ENCODE results near the gene BRINP3.
"Not testable (repeated sequence)": the region's sequence is repeated elsewhere in the genome, so short reads cannot be mapped to it uniquely, and the experiment has no call there.

Gene BRINP3

DNA sequence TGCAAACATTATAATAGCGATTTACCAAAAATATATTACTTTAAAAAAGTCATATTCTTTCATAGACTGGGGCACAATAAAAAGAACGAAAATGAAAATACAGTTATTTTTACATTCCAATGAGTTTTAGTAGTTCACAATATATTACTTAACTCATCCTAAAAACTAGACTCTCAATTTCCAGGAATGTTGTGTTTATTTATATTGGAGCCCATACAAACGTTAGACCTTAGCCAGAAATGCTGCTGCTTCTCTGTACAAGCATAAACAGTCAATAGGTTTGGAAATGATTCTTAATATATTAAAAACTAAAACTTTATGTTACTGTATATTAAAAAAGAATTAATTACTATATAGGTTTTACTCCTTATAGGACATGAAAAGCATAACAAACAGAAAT is 302.3 kb downstream of the BRINP3 start:
- DNase-seq = no peak

DNA sequence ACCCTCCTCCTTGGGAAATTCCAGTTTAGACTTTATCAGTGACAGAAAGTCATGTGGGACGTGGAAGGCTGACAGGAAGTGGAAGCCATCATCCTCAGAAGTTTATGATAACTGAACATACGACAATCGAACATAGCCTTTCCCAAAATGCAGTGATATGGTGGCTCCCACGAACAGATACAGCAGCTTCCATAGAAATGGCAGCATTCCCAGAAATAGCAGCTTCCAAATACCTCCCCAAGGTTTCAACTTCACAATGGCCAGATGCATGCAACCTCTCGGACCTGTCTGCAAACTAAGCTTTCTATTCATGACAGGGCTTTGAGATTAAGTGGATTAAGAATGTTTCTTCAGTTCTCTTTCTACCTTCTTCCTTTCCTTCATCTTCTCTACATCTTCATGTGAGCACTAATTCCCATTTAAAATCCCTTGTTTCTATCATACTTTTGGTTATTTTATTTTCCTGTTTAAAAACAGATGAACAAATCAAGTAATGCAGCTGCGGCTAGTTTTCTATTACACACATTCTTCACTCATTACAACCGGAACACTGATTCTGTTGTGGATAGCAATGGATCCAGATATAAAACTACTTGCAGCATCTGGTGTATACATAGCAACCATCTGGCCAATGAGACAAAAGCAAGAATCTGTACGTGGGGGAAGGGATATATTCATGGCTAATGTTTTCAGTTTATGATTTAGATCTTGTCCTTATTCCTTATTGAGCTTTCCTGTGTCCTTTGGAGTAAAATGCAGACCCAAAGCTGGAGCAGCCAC is 304.8 kb downstream of the BRINP3 start:
- no peak for DNase-seq

GRCh38 chr1:190170321-190170720 is 307.3 kb downstream of the BRINP3 start:
- DNase-seq = no peak

DNA sequence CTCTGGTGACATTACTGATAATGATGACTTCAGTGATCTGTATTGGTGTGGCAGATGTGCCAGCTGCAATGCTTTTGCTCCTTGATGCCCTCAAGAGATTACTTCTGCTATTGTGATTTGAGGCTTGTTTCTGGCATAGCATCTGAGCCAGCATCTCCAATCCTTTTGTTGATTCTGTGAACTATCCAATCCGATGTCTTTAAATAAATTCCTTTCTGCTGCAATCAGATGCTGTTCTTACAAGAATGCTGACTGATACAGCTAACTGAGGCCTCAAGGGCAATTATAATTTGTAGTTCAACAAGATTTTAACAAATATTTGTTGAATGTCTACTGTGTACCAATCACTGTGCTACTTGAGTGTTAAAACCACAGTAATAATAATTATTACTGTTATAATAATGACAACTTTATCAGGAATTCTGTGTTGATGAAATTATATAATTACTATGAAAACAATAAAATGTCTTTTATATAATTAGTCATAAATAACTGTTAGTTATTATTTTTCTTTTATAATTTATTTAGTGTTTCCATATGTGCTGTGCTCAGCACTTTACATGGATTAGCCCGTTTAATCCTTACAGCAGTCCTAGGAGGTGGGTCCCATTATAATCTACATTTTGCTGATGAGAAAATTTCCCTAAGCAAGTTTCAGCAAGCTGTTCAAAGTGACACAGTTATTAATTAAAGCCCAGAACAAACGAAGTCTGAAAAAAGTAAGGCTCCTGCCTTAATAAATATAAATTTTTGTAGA is 308.2 kb downstream of the BRINP3 start:
- DNase-seq = no peak

DNA sequence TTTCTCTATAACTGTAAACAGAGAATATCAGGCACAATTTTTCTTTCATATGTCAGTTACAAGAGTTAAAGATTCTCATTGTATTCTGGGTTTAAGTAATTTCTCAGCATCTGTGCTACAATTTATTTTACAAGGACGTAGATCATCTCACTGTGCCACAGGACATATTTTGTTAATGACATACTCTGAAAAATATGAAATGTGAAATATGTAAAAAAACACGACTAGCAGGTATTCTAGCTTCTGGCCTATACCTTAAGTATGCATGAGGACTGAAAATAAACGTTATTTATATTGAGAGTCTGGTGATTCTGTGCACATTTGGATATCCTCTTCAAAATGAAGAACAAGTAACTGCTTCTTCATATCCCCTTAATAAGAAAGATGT is 308.8 kb downstream of the BRINP3 start:
- DNase-seq = no peak

DNA sequence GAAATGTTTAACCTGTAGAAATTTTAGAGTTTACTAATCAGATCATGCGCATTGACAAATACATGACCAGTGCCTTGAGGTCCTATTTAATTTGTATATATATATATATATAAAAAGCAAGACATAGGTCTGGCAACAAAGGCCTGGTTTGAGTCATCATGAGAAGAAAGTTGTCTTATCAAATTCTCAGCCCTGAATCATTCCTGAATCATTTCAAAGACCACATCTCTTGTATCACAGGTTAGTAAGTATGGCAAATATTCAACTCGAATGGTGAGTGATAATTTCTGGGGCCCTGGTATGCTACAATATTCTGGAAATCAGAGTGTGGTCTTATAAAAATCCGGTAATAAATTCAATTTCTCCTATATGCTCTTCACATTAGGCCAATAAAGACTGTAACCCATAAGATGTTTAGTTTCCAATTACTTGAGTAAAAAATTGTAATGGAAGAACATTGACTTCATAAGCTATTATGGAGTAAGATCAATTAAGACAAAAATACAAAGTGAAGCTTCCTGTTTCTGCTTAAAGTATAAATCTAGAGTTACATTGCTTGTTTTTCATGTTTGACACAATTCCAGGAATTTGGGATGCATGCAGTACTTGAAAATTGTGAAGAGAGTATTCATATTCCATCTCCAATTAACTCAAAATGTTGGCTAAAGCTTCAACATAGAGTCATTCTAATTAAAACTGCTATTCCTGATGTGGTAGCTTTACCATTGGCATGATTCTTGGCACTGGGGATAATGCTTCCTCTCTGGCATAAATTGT is 309.4 kb downstream of the BRINP3 start:
- DNase-seq = no peak

DNA sequence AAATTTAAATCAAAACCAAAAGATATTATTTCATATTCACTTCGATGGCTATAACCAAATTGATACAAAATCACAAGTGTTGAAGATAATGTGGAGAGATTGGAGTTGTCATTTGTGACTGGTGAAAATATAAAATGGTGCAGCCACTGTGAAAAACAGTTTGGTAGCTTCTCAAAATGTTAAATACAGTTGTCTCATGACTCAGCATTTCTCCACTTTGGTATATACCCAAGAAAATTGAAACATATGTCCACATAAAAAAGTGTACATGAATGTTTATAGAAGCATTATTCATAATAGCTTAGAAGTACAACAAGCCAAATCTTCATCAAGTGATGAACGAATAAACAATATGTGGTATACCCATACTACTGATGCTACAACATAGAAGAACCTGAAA is 318.5 kb downstream of the BRINP3 start:
- DNase-seq = no peak

DNA sequence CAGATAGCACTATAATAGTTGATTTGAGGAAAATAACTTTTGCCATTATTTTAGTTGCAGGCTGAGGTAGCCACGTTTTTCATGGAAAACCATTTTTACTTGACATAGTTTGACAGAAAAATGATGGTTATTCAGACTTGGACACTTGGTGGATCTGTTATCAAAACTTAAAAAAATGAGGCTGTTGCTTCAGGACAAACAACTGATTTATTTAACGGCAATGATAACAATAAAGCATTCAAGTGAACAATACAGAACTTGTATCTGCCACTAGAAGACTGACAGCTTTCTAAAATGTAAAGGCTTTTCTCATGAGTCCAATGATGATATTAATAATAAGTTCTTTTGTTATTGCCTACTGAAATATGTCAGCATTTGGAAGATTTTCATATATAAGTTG is 322.9 kb downstream of the BRINP3 start:
- DNase-seq = no peak

DNA sequence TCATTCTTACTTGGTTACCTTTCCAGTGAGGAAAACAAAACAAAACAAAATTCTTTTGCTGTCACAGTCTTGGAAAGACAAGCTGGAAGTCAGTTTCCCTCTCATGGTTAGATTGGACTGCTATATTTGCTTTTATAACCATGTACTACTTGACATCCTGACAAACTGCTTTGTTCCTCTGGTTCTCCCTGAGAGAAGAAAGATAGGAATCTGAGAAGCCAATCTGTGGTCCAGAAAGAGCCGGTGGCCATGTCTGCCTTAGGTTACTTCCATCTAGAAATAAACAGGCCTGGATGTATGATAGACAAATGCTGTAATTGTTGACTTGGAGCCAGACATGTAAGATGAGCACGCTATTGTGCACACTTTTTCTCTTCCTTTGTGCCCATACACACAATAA is 330.0 kb downstream of the BRINP3 start:
- no peak for DNase-seq

- no peak for DNase-seq
Measured at GRCh38 chr1:190144650-190145049, 333.0 kb downstream of the BRINP3 start.

DNA sequence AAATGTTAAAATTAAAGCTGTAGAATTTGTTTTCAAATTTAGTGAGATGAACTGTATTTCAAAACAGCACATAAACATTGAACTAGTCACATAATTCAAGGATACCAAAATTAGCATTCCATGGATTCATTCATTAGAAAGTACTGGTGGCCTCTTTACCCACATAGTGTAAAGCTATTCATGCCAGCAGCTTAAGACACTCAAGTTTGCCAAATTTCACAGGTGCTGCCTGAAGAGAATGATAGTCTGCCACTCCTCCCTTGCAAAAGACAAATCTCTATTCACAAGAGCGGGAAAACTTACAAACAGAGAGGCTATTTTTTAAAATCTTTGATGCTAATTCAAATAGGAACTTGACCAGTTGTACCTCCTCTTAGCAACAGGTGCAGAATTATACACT is 337.0 kb downstream of the BRINP3 start:
- DNase-seq = no peak

DNA sequence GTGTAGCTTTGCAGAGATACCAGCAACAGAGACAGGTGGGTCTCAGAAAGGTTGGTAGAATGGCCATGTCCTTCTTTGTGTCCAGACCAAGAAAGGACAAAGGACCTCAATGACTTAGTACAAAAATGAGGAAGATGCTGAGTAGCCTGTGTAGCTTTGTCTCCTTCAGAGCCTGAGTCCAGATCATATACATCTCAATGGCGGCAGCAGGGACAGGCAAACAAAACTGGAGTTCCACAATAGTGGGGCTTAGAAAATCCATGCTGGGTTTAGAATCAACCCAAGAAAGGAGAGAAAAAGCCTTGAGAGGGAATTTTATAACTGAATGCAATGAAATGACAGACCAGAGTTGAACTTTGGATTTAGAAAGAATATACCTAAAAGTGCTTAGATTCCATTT is 339.0 kb downstream of the BRINP3 start:
- no peak for DNase-seq

DNA sequence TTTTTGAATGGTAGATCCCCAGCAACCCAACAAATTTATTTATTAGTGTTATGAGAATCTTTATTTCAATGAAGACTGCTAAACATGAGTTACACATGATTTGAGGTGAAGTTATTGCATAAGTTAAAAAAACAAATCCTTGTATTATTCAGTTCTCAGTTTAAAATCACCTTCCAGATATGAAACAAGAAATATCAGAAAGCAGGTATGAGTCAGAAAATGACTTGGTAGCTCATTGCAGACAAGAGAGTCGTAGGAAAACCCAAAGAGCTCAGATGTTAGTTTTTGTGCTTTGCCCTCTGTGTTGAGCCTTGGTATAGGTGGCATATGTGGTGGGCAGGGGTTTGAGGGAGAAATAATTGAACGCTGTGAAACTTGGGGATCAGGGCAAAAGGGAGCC is 339.4 kb downstream of the BRINP3 start:
- no peak for DNase-seq

- no peak for DNase-seq
Measured at GRCh38 chr1:190129366-190129765, 348.3 kb downstream of the BRINP3 start.

GRCh38 chr1:190126728-190127127 is 350.9 kb downstream of the BRINP3 start:
- DNase-seq = no peak

DNA sequence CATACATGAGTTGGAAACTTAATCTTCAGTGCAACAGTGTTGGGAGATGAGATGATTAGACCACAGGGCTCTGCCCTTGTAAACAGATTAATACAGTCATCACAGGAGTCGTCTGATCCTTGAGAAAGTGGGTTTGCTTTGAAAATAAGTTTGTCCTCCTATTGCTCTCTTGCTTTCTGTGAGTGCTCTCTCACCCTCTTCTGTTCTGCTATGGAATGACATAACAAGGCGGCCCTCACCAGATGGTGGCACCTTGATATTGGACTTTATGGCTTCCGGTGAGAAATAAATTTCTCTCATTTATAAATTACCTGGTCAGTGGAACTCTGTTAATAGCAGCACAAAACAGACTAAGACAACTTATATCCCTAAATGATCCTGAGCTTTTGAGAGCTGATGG is 353.6 kb downstream of the BRINP3 start:
- DNase-seq = no peak

- DNase-seq = not testable (repeated sequence)
Measured at GRCh38 chr1:190120564-190120963, 357.1 kb downstream of the BRINP3 start.

DNA sequence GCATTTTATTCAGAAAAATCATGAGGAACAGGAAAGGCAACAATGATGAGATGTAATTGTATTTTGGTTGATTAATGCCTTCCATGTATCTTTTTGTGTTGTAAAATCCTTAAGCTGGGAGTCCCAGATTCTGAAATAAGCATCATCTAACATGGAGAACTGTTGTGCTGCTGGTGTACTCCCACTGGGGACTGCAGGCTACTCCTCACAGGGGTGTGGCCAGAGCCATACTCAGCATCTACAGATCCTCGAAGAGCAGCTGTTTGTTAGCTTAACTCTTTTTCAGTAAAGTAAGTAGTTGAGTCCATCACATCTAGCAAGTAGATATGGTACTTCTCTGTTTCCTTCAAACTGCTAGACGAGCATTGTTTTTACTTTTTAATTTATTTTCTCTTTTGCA is 358.0 kb downstream of the BRINP3 start:
- DNase-seq = no peak

- DNase-seq = no peak
Measured at GRCh38 chr1:190116921-190117320, 360.7 kb downstream of the BRINP3 start.

GRCh38 chr1:190104961-190105360 is 372.7 kb downstream of the BRINP3 start:
- no peak for DNase-seq

DNA sequence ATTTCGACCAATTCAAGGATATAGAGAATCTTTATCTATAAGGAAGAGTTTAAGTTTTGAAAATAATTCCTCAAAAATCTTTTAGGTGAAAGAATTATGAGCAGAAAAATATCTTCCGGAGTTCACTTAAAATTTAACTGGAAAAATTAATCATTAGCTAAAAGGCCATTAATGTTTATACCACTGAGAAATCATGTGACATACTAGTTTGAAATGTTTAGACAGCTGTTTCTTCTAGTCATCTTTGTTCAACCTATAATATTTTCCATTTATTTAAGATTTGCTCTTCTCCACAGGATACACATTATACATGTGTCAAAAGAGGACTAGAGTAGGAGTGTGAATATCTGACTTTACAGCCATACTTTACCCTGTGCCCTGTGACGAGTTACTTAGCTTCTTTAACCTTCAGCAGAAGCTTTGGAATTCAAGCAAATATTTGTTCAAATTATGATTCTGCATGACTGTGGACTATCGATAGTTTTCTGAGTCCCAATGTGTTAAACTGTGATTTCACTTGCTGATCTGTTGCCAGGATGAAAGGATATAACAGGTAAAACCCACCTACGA is 374.8 kb downstream of the BRINP3 start:
- no peak for DNase-seq

DNA sequence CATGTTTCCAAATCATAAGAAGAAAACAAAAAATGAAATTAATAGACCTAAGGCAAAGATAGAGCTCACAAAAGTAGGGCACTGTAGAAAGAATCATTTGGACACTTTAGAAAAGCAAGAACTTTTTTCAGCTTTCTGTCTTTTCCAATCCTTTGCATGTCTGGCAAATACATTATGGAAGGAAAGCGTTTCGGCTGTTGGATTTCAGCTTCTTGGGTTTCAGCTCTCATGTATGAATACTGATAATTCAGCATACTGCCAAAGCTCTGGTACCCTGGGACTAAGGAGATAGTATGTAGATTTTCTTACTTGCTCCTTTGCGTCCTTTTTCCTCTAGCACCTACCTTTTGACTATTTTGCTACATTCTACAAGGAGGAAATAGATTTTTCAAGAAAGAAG is 375.9 kb downstream of the BRINP3 start:
- no peak for DNase-seq

DNA sequence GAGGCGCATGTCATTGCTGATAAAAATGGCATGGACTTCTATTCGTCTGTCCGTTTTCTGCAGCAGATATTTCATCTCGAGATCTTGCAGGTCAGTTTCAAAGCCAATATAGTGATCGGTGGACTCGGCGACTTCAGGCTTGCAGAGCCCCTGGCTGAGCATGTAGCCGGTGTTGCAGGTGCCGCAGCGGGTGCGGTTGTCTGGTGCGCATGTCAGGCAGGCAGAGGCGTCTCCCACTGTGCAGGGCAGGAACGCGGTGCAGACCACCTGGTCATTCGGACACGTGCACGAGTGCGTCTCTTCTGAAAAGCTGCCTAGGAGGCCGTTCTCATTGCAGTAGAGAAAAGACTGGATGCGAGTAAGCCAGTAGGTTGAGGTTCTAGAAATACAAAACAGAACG is 378.9 kb downstream of the BRINP3 start:
- no peak for DNase-seq
